ENCODE results near the gene SLC44A1.

Gene SLC44A1

GRCh38 chr9:105431424-105432246 is 187.2 kb downstream of the SLC44A1 start:
- no peak for DNase-seq (ENCODE audit: low read depth in 2 of 2)

- DNase-seq (ENCODE audit: low read depth in 2 of 2) = no peak
Measured at GRCh38 chr9:105432247-105432842, 187.9 kb downstream of the SLC44A1 start.

DNA sequence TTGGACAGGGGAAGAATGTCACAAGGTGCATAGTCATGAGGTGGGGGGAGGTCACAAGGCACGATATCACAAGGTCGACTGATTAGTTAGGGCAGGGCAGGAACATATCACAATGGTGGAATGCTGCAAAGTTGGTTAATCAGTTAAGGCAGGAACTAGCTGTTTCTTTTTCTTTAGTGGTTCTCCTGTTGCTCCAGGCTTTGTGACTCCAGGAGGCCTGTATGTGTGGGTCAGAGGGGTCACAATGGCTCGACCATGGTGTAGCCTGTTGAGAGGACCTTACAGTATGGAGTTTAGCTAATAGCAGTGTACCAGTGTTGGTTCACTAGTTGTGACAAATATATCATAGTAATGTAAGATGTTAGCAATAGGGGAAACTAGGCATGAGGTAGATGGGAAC is 191.0 kb downstream of the SLC44A1 start:
- DNase-seq (ENCODE audit: low read depth in 2 of 2) = no peak

- DNase-seq (ENCODE audit: low read depth in 2 of 2) = no peak
Measured at GRCh38 chr9:105436783-105437182, 192.3 kb downstream of the SLC44A1 start.

GRCh38 chr9:105437704-105438103 is 193.3 kb downstream of the SLC44A1 start:
- no peak for DNase-seq (ENCODE audit: low read depth in 2 of 2)

GRCh38 chr9:105438141-105438806 is 193.8 kb downstream of the SLC44A1 start:
- DNase-seq (ENCODE audit: low read depth in 2 of 2) = no peak

GRCh38 chr9:105439428-105439827 is 195.0 kb downstream of the SLC44A1 start:
- DNase-seq (ENCODE audit: low read depth in 2 of 2) = no peak

- no peak for DNase-seq (ENCODE audit: low read depth in 2 of 2)
Measured at GRCh38 chr9:105441616-105442160, 197.2 kb downstream of the SLC44A1 start.

- DNase-seq (ENCODE audit: low read depth in 2 of 2) = no peak
Measured at GRCh38 chr9:105443121-105443520, 198.7 kb downstream of the SLC44A1 start.

DNA sequence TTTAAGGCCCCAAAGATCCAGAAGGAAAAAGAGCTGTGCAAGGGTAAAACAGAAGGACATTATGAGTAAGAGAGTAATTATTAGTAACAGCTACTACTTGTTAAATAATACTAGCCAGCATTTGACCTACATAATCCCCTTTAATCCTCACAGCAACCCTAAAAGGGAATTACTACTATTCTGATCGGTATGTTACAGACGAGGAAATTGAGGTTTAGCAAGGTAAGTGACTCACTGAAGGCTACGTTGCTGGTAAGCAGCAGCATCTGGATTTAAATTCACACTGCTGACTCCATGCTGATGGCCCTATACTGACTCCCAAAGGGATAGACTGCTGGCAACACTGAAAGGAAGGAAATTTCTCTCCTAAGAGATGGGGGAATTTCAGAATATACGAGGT is 199.7 kb downstream of the SLC44A1 start:
- DNase-seq (ENCODE audit: low read depth in 2 of 2) = no peak

- no peak for DNase-seq (ENCODE audit: low read depth in 2 of 2)
Measured at GRCh38 chr9:105445203-105445881, 200.9 kb downstream of the SLC44A1 start.

DNA sequence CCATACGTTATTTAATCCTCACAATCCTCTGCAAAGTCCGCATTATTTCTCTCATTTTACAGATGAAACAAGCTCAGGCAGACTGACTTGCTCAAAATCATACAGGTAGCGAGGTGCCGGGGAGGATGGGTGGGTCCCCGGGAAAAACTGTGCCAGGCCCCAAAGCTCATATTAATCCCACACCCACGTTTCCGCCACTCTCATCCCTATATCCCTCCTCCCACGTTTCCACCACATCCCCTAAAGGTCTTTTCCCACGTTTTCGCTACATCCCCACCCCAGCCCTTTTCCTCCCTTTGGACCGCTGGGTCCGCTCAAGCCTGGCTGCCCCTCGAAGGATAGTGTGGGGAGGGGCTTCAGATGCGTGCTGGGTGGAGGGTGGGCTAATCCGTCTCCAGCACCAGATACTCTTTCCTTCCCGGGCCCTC is 202.9 kb downstream of the SLC44A1 start:
- DNase-seq (ENCODE audit: low read depth in 2 of 2) = no peak

GRCh38 chr9:105447814-105448812 is 203.7 kb downstream of the SLC44A1 start, which contains the start of gene FSD1L:
FSD1L (plus strand) TSS chr9:105448034; CDS start chr9:105448221, 187 bp downstream.
- peak; percentile 78 to 81 for DNase-seq (ENCODE audit: low read depth in 2 of 2)

GRCh38 chr9:105449081-105449480 is 204.6 kb downstream of the SLC44A1 start:
- no peak for DNase-seq (ENCODE audit: low read depth in 2 of 2)

DNA sequence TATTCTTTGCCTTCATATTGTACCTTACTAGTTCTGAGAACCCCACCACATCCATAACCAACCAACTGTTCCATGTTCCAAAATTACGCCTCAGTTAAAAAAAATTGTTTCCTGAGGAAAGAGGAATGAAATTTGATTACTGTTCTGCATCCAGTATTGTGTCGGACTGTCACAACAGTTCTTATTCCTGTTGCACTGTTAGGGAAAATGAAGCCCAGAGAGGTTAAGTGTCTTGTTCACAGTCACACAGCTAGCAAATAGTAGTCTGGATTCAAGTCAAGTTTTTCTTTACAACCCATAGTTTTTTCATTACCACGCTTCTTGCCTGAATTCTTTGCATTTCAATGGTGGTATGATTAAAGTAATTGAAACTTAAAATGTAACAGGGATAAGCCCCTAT is 207.7 kb downstream of the SLC44A1 start:
- DNase-seq (ENCODE audit: low read depth in 2 of 2) = no peak

DNA sequence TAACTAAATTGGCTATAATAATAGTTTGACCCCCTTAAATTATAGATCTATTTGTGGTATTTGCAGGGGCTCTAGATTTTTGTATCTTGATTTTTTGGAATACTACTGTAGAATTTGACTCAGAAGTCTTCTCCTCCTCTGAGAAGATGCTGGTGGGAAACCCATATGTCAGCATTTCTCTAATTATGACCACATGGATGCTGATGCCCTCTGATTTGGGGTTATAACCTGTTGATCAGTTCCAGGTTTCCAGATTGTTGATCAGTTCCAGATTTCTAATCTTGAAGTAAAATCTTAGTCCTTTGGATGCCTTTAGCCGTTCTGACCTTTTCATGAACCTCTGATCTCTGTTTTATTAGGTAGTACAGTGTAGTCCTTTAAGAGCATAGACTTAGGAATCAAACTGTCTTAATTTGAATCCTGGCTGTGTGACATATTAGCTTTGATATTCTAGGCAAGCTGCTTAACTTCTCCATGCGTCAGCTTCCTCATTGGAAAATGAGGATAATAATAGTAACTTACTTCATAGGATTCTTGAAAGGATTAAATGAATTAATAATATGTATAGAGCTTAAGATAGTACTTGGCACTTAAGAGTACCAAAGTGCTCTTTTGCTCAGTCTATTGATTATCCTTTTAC is 211.5 kb downstream of the SLC44A1 start:
- DNase-seq (ENCODE audit: low read depth in 2 of 2) = no peak

GRCh38 chr9:105457560-105458294 is 213.3 kb downstream of the SLC44A1 start:
- no peak for DNase-seq (ENCODE audit: low read depth in 2 of 2)

GRCh38 chr9:105458404-105458803 is 214.0 kb downstream of the SLC44A1 start:
- no peak for DNase-seq (ENCODE audit: low read depth in 2 of 2)

DNA sequence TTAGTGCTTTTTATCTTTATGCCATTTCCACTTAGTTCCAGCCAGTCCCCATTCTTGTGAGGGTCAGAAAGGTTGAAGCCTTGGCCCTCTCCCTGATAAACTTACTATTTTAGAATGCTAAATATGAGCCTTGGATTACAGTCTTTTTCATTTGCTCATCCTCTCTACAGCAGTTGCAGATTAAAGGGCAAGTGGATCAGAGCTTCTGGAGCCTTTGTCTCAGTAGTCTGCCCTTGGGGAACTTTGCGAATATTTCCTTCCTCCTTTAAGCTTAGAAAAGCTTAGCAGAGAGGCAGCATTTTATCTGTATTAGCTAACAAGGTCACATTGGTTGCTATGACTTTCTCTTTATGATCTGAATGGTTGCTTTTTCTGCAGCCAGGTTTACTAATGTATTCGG is 214.9 kb downstream of the SLC44A1 start:
- no peak for DNase-seq (ENCODE audit: low read depth in 2 of 2)

All from stimulated activated CD8-positive, alpha-beta memory T cell treated with anti-CD3 and anti-CD28 coated beads, Interleukin-15, amount 100 ng/mL, for 48 hours (primary cell).